ENCODE data around the gene ITGA11.

Gene ITGA11

GRCh38 chr15:68277131-68277602, 154.8 kb downstream of the ITGA11 start:
- Histone ChIP-seq H3K27ac (replicated peaks) (peak overlapping the region; percentile 97), H3K27me3 (ENCODE audit: insufficient read depth, poor library complexity, severe bottlenecking) (no peaks in the 10 kb centered on the region), H3K4me3 (replicated peaks; ENCODE audit: insufficient read depth, low read length) (peak overlapping the region; percentile 97)
- no peak for DNase-seq (ENCODE audit: low read depth in 1 of 2, low spot score in 1 of 2)
- TF ChIP-seq GABPA (IDR thresholded peaks at IDR 0.05; ENCODE audit: low read depth) (no peak), CTCF (IDR thresholded peaks at IDR 0.05; ENCODE audit: insufficient read depth, low read length) (no peak), POLR2AphosphoS5 (IDR thresholded peaks at IDR 0.05; ENCODE audit: low read depth) (no peak), REST (IDR thresholded peaks at IDR 0.05; ENCODE audit: insufficient replicate concordance, low read depth) (peak; percentile 66), SPI1 (IDR thresholded peaks at IDR 0.05; ENCODE audit: borderline replicate concordance, low read depth) (no peak)

- TF ChIP-seq POLR2AphosphoS5 (IDR thresholded peaks at IDR 0.05; ENCODE audit: low read depth) (no peak), SPI1 (IDR thresholded peaks at IDR 0.05; ENCODE audit: borderline replicate concordance, low read depth) (peak; percentile 10; the same call in 1 of the 2 replicates), CTCF (IDR thresholded peaks at IDR 0.05; ENCODE audit: insufficient read depth, low read length) (no peak)
- H3K27ac ChIP-seq (replicated peaks), result peak overlapping the region; percentile 97
- no peaks in the 10 kb centered on the region for H3K27me3 ChIP-seq (ENCODE audit: insufficient read depth, poor library complexity, severe bottlenecking)
- no peak for DNase-seq (ENCODE audit: low read depth in 1 of 2, low spot score in 1 of 2)
- H3K4me3 ChIP-seq (replicated peaks; ENCODE audit: insufficient read depth, low read length), result peak overlapping the region; percentile 97
These were observed 155.3 kb downstream of the ITGA11 start for GRCh38 chr15:68276668-68277067.

GRCh38 chr15:68275165-68275746, 156.7 kb downstream of the ITGA11 start:
- Histone ChIP-seq H3K4me3 (replicated peaks; ENCODE audit: insufficient read depth, low read length) (no peak overlapping the region), H3K27me3 (ENCODE audit: insufficient read depth, poor library complexity, severe bottlenecking) (no peaks in the 10 kb centered on the region), H3K27ac (replicated peaks) (no peak overlapping the region)
- TF ChIP-seq REST (IDR thresholded peaks at IDR 0.05; ENCODE audit: insufficient replicate concordance, low read depth), result no peak
- no peak for TF ChIP-seq GABPA (IDR thresholded peaks at IDR 0.05; ENCODE audit: low read depth)
- TF ChIP-seq POLR2AphosphoS5 (IDR thresholded peaks at IDR 0.05; ENCODE audit: low read depth), result no peak
- TF ChIP-seq SPI1 (IDR thresholded peaks at IDR 0.05; ENCODE audit: borderline replicate concordance, low read depth), result no peak
- no peak for TF ChIP-seq CTCF (IDR thresholded peaks at IDR 0.05; ENCODE audit: insufficient read depth, low read length)
- no peak for DNase-seq (ENCODE audit: low read depth in 1 of 2, low spot score in 1 of 2)

All from HL-60 (cell line).